ENCODE data around the gene THAP2. TPM values are rescaled to one million over a fixed set of nuclear protein-coding genes. Genes with fewer than 3 reads are reported as not detected.

THAP2 gene
- total and polyA plus RNA-seq, 2 donors (not counting 3 experiments of a cell fraction or from before 2014, with no cell fraction given): 1.4 to 4.4 TPM

- no peak overlapping the region for H3K4me2 ChIP-seq (ENCODE audit: insufficient read depth, low read length)
- no peaks in the 10 kb centered on the region for H3K27me3 ChIP-seq (ENCODE audit: control insufficient read depth in 2 of 2, insufficient read depth in 2 of 2, low read length in 2 of 2)
- H4K20me1 ChIP-seq (replicated peaks; ENCODE audit: control insufficient read depth, extremely low read depth, insufficient read depth, low read length): no peaks in the 10 kb centered on the region
- DNase-seq (ENCODE audit: low read depth, low spot score) (no peak), FAIRE-seq (no peak)
- intact Hi-C loops (cut with micrococcal nuclease): no loop called here
- ChIA-PET CTCF (interaction anchor here (2.4 to 4.4 kb wide), 3 partner anchors 12 to 122 kb away, joined by 8 to 67 read pairs (median 25); partner anchors contain the start of gene ZFC3H1), POLR2A (no interaction called here)
- H3K79me2 ChIP-seq (ENCODE audit: control insufficient read depth, insufficient read depth, low read length): peaks cover 12% of the 10 kb centered on the region
- H2AFZ ChIP-seq (ENCODE audit: low read depth, low read length): no peak overlapping the region
- no TSS peak for BruUV-seq (replicated peaks)
- TF ChIP-seq MAX (IDR thresholded peaks at IDR 0.05; ENCODE audit: insufficient read depth, insufficient read length): no peak
- no peak for TF ChIP-seq POLR2A (IDR thresholded peaks at IDR 0.05; ENCODE audit: low read depth, low read length)
- no peak for TF ChIP-seq CTCF (IDR thresholded peaks at IDR 0.05; ENCODE audit: extremely low read depth in 1 of 2, insufficient read depth in 1 of 2, low read depth in 1 of 2, low read length in 2 of 2)
- no peak for TF ChIP-seq GATA2 (IDR thresholded peaks at IDR 0.05; ENCODE audit: insufficient read depth, insufficient read length, low read depth, low read length)
- TF ChIP-seq EZH2 (IDR thresholded peaks at IDR 0.05; ENCODE audit: borderline replicate concordance, low read depth, low read length, severe bottlenecking): no peak
- no peak for TF ChIP-seq POLR2AphosphoS5 (IDR thresholded peaks at IDR 0.05; ENCODE audit: insufficient read depth, low read depth, low read length)
- TF ChIP-seq FOS (IDR thresholded peaks at IDR 0.05; ENCODE audit: borderline replicate concordance, insufficient read depth, low read length): no peak
- no peak for TF ChIP-seq JUN (IDR thresholded peaks at IDR 0.05; ENCODE audit: borderline replicate concordance, insufficient read depth, insufficient read length, low read depth)
- TF ChIP-seq MYC (IDR thresholded peaks at IDR 0.05; ENCODE audit: low read depth, low read length): no peak
- peaks cover 11 to 49% of the 10 kb centered on the region in 2 experiments for H3K36me3 ChIP-seq (ENCODE audit: control insufficient read depth in 2 of 2, extremely low read depth in 1 of 2, insufficient read depth in 2 of 2, low read length in 2 of 2)
- no peak overlapping the region for H3K4me3 ChIP-seq (replicated peaks in 1 of 3; ENCODE audit: insufficient read depth in 1 of 3, low read depth in 1 of 3, low read length in 3 of 3)
- no peaks in the 10 kb centered on the region for H3K9me1 ChIP-seq (replicated peaks; ENCODE audit: control insufficient read depth, extremely low read depth, insufficient read depth, low read length)
- no peaks in the 10 kb centered on the region for H3K9me3 ChIP-seq (replicated peaks; ENCODE audit: control insufficient read depth, insufficient read depth, low read length)
- no peak overlapping the region for H3K9ac ChIP-seq (replicated peaks; ENCODE audit: extremely low read depth, insufficient read depth, low read length)
- dilution Hi-C loops (cut with MboI; ENCODE audit: extremely low pct_ligation_motif_present, low sequenced_read_pairs): no loop called here
- H3K4me1 ChIP-seq (ENCODE audit: control insufficient read depth, extremely low read depth, insufficient read depth, low read length): peaks cover 19% of the 10 kb centered on the region
- no peak overlapping the region for H3K27ac ChIP-seq (ENCODE audit: insufficient read depth, low read depth, low read length)
Observed at GRCh38 chr12:71625476-71625875, 38.6 kb upstream of the THAP2 start.

All from endothelial cell of umbilical vein (primary cell).